PC-3 (cell line): ENCODE data around the gene UFM1. TPM values are rescaled to one million over a fixed set of nuclear protein-coding genes. Genes with fewer than 3 reads are reported as not detected.
"Not testable (repeated sequence)": the region's sequence is repeated elsewhere in the genome, so short reads cannot be mapped to it uniquely, and the experiment has no call there.

Experiments used
- ATAC-seq: fragments of 200-7000 bp; cut with Tn5 transposase; 2 replicates; pipeline ENCODE4 v1.9.1; 2020; ENCODE audit warnings: mild to moderate bottlenecking, moderate library complexity
- BruUV-seq: library from RNA; stranded (reverse); fragments of 400-500 nt; replicated peaks from 2 replicates; lab custom pipeline; 2021; lab: Mats Ljungman, UMichigan
- CTCF ChIA-PET: fragments of 300-600 bp; sonication (Branson Sonifier 250); formaldehyde crosslinking; loops from one replicate; lab custom pipeline; 2022; ENCODE audit warnings: antibody characterized with exemption; lab: Charles Lee
- POLR2A ChIA-PET: fragments of 300-600 bp; sonication (Branson Sonifier 250); formaldehyde crosslinking; loops from one replicate; lab custom pipeline; 2022; ENCODE audit warnings: antibody characterized with exemption; ENCODE audit not compliant: unreplicated experiment; lab: Charles Lee
- DNase-seq: peaks from one replicate; pipeline ENCODE4 v3.0.0-alpha.2; 2015
- H2AFZ ChIP-seq: fragments of 300-600 bp; sonication (generic); 2 replicates; pipeline ENCODE4 v1.6.0; 2016; ENCODE audit warnings: antibody characterized with exemption, low read length
- H3F3A ChIP-seq: fragments of 300-600 bp; sonication (generic); one replicate; pipeline ENCODE4 v1.6.0; 2017; ENCODE audit warnings: antibody characterized with exemption, low read length, control low read depth, mild to moderate bottlenecking; ENCODE audit not compliant: unreplicated experiment
- H3K27ac ChIP-seq: fragments of 300-600 bp; sonication (generic); 2 replicates; pipeline ENCODE4 v1.5.1; 2016; ENCODE audit warnings: mild to moderate bottlenecking, low read length
- H3K27me3 ChIP-seq: fragments of 300-600 bp; sonication (generic); 2 replicates; pipeline ENCODE4 v1.6.1; 2016; ENCODE audit warnings: low read length, mixed read lengths
- H3K36me3 ChIP-seq: fragments of 300-600 bp; sonication (generic); 2 replicates; pipeline ENCODE4 v1.6.1; 2016; ENCODE audit warnings: low read depth, mixed run types, low read length, mixed read lengths
- H3K4me1 ChIP-seq: fragments of 300-600 bp; sonication (generic); 2 replicates; pipeline ENCODE4 v1.5.1; 2016; ENCODE audit warnings: low read length; ENCODE audit not compliant: insufficient read depth
- H3K4me2 ChIP-seq: fragments of 300-600 bp; sonication (generic); 2 replicates; pipeline ENCODE4 v1.6.0; 2016; ENCODE audit warnings: low read length
- H3K4me3 ChIP-seq: fragments of 300-600 bp; sonication (generic); 2 replicates; pipeline ENCODE4 v1.5.1; 2016; ENCODE audit warnings: mild to moderate bottlenecking, low read length, mixed read lengths
- H3K79me2 ChIP-seq: fragments of 300-600 bp; sonication (generic); 2 replicates; pipeline ENCODE4 v1.6.1; 2017; ENCODE audit warnings: low read length, mixed read lengths
- H3K9ac ChIP-seq: fragments of 300-600 bp; sonication (generic); 2 replicates; pipeline ENCODE4 v1.6.0; 2016; ENCODE audit warnings: mild to moderate bottlenecking, low read length
- H3K9me2 ChIP-seq: fragments of 300-600 bp; sonication (generic); replicated peaks from 2 replicates; pipeline ENCODE4 v1.6.1; 2016; ENCODE audit warnings: mixed run types, low read length, mixed read lengths
- H3K9me3 ChIP-seq: fragments of 300-600 bp; sonication (generic); 2 replicates; pipeline ENCODE4 v1.6.1; 2016; ENCODE audit warnings: low read length, mixed read lengths
- H4K20me1 ChIP-seq: fragments of 300-600 bp; sonication (generic); 2 replicates; pipeline ENCODE4 v1.6.1; 2016; ENCODE audit warnings: low read length, mixed read lengths
- EZH2 ChIP-seq: fragments of 300-600 bp; sonication (generic); IDR thresholded peaks from one replicate; pipeline ENCODE4 v1.6.1; 2017; ENCODE audit warnings: antibody characterized with exemption, mild to moderate bottlenecking, low read length; ENCODE audit not compliant: unreplicated experiment
- EZH2phosphoT487 ChIP-seq: fragments of 300-600 bp; sonication (generic); IDR thresholded peaks from 2 replicates; pipeline ENCODE4 v1.6.1; 2018; ENCODE audit warnings: mild to moderate bottlenecking, antibody characterized with exemption, low read length, borderline replicate concordance
- intact Hi-C: fragments of 100-400 bp; cut with micrococcal nuclease; formaldehyde crosslinking; loops from 2 replicates; pipeline ENCODE4 v1.9.0; 2023
- total RNA-seq: library from RNA; depleted of rRNA; stranded (reverse); fragments of >200 nt; gene quantifications from 2 replicates; pipeline ENCODE4 v1.2.3, GENCODE V29; 2014
- TF ChIP-seq, protein P1 (sequence below): fragments of 300-600 bp; sonication (generic); conservative IDR thresholded peaks from 2 replicates; pipeline ENCODE4 v1.5.1; 2017; ENCODE audit warnings: antibody characterized with exemption, low read depth, mild to moderate bottlenecking, low read length

Gene UFM1
- total RNA-seq, 1 experiment from 2014 or later: 30.3 TPM

DNA sequence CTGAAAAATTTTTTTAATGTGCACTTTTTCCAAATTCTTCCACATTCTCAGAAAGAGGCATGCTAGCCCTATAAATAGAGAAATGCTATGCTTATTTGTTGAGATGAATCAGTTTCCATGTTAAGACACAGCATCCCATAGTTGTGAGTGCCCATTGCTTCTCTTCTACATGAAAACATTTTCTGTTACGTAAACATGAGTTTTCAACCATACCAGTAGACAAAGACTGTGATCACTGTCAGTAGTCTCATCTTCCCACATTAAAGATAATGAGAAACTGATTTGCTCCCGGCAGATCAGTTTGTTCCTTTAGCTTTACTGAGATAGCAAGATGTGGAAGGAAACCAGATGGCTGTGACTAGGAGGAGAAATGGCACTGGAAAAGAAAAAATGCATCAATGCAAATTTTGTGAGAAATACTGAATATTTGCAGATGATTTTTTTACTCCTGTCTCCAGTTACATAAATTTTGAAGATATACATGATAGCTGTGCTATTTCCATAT lies 45.8 kb upstream of the UFM1 start:
- DNase-seq (no peak), ATAC-seq (no peak)
- CTCF ChIA-PET: no interaction called here
- H2AFZ ChIP-seq: no peak overlapping the region
- H3K9ac ChIP-seq: no peak overlapping the region
- H3K27me3 ChIP-seq: no peaks in the 10 kb centered on the region
- H3K4me3 ChIP-seq: no peak overlapping the region
- intact Hi-C loops: no loop called here
- H3K4me2 ChIP-seq: no peak overlapping the region
- TF ChIP-seq EZH2: no peak
- TF ChIP-seq, protein P1, sequence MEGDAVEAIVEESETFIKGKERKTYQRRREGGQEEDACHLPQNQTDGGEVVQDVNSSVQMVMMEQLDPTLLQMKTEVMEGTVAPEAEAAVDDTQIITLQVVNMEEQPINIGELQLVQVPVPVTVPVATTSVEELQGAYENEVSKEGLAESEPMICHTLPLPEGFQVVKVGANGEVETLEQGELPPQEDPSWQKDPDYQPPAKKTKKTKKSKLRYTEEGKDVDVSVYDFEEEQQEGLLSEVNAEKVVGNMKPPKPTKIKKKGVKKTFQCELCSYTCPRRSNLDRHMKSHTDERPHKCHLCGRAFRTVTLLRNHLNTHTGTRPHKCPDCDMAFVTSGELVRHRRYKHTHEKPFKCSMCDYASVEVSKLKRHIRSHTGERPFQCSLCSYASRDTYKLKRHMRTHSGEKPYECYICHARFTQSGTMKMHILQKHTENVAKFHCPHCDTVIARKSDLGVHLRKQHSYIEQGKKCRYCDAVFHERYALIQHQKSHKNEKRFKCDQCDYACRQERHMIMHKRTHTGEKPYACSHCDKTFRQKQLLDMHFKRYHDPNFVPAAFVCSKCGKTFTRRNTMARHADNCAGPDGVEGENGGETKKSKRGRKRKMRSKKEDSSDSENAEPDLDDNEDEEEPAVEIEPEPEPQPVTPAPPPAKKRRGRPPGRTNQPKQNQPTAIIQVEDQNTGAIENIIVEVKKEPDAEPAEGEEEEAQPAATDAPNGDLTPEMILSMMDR: no peak
- no peak for TF ChIP-seq EZH2phosphoT487
- POLR2A ChIA-PET: no interaction called here
- no TSS peak for BruUV-seq
- H3K36me3 ChIP-seq: no peaks in the 10 kb centered on the region
- no peaks in the 10 kb centered on the region for H3K9me3 ChIP-seq
- H3F3A ChIP-seq: peaks cover 4% of the 10 kb centered on the region
- H3K79me2 ChIP-seq: no peaks in the 10 kb centered on the region
- H3K4me1 ChIP-seq: peaks cover 8% of the 10 kb centered on the region
- H4K20me1 ChIP-seq: no peaks in the 10 kb centered on the region
- H3K27ac ChIP-seq: no peak overlapping the region
- no peaks in the 10 kb centered on the region for H3K9me2 ChIP-seq

DNA sequence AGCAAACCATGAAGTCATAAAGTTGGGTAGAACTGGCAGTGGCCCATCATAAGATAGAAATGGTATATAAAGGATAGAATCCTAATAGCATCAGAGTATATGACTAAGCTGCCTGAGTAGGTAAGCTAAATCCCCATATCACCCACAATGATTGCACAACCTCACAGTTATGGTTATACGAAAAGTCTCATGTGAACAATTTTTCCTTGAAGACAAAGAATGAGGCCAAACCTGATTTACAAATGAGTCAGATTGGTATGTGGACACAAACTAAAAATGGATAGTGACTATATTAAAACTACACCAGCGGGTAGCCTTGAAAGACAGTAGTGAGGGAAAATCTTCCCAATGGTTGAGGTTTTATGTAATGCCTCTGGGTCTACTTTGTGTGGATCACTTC lies 40.9 kb upstream of the UFM1 start:
- Histone ChIP-seq H3K27ac (peak overlapping the region; percentile 96), H3K9me2 (no peaks in the 10 kb centered on the region), H3K79me2 (no peaks in the 10 kb centered on the region), H3K27me3 (no peaks in the 10 kb centered on the region), H3K4me3 (no peak overlapping the region), H2AFZ (no peak overlapping the region), H3K36me3 (no peaks in the 10 kb centered on the region), H3K9ac (peak overlapping the region; percentile 59; the same call in 1 of the 2 replicates), H4K20me1 (no peaks in the 10 kb centered on the region), H3K4me2 (peak overlapping the region; percentile 65), H3F3A (peaks cover 9% of the 10 kb centered on the region), H3K4me1 (peaks cover 17% of the 10 kb centered on the region), H3K9me3 (no peaks in the 10 kb centered on the region)
- ChIA-PET CTCF (no interaction called here), POLR2A (interaction anchor here (0.6 kb wide), 1 partner anchor 738 kb away, joined by 3 read pairs; no protein-coding TSS in a partner anchor)
- intact Hi-C loops: no loop called here
- DNase-seq (peak; percentile 93), ATAC-seq (peak; percentile 82)
- no TSS peak for BruUV-seq
- TF ChIP-seq, protein P1: no peak
- TF ChIP-seq EZH2 (no peak), EZH2phosphoT487 (no peak)

DNA sequence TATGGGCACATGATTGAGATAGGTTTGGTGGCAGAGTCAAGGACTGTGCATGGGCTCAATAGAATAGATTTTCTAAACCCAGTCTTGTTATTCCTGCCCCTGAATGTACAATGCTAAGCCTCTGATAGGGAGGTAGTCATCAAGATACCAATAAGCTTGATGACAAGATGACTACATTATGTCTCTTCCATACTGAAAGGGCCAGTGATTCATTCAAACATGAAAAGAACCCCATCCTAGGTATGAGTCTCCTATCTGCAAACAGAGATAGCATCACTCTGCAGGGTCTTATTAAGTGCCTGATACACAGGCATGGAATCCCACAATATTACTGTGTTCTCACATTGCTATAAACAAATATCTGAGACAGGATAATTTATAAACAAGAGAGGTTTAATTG lies 40.3 kb upstream of the UFM1 start:
- TF ChIP-seq EZH2 (no peak), EZH2phosphoT487 (no peak)
- TF ChIP-seq, protein P1: no peak
- DNase-seq (peak; percentile 56), ATAC-seq (no peak; the same call in 1 of the 2 replicates)
- intact Hi-C loops: no loop called here
- Histone ChIP-seq H3K9me3 (no peaks in the 10 kb centered on the region), H4K20me1 (no peaks in the 10 kb centered on the region), H3K36me3 (no peaks in the 10 kb centered on the region), H2AFZ (no peak overlapping the region), H3K9me2 (no peaks in the 10 kb centered on the region), H3F3A (peaks cover 9% of the 10 kb centered on the region), H3K4me2 (peak overlapping the region; percentile 65), H3K27ac (peak overlapping the region; percentile 96), H3K79me2 (no peaks in the 10 kb centered on the region), H3K9ac (peak overlapping the region; percentile 59; the same call in 1 of the 2 replicates), H3K27me3 (no peaks in the 10 kb centered on the region), H3K4me1 (peaks cover 17% of the 10 kb centered on the region), H3K4me3 (no peak overlapping the region)
- ChIA-PET CTCF (no interaction called here), POLR2A (no interaction called here)
- no TSS peak for BruUV-seq

DNA sequence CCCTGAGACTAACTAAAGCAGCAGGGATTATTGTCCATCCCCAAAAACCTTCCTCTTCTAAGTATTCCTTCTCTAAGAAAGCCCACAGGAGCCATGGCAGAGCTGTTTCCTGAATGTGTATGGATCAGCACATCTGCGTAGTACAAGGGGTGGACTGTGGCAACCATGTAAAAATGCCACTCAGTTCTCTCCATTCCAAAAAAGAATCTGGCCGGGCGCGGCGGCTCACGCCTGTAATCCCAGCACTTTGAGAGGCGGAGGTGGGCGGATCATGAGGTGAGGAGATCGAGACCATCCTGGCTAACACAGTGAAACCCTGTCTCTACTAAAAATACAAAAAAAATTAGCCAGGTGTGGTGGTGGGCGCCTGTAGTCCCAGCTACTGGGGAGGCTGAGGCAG lies 38.5 kb upstream of the UFM1 start:
- H3K4me2 ChIP-seq, H2AFZ ChIP-seq, ATAC-seq, DNase-seq, CTCF ChIA-PET, POLR2A ChIA-PET, H3K36me3 ChIP-seq, H3K4me3 ChIP-seq, H3K9me2 ChIP-seq, BruUV-seq, H3K79me2 ChIP-seq, intact Hi-C loops, H3F3A ChIP-seq, H3K27ac ChIP-seq, H3K9ac ChIP-seq, H3K9me3 ChIP-seq, H4K20me1 ChIP-seq, H3K27me3 ChIP-seq: not testable (repeated sequence)
- H3K4me1 ChIP-seq: peaks cover 17% of the 10 kb centered on the region
